ENCODE data around the gene MRPL40. TPM values are rescaled to one million over a fixed set of nuclear protein-coding genes. Genes with fewer than 3 reads are reported as not detected.

Gene MRPL40
- total and polyA plus RNA-seq, 2 of the 13 experiments (the other 11 are each of a cell fraction or from before 2014, with no cell fraction given) = 42.7 to 79.7 TPM

DNA sequence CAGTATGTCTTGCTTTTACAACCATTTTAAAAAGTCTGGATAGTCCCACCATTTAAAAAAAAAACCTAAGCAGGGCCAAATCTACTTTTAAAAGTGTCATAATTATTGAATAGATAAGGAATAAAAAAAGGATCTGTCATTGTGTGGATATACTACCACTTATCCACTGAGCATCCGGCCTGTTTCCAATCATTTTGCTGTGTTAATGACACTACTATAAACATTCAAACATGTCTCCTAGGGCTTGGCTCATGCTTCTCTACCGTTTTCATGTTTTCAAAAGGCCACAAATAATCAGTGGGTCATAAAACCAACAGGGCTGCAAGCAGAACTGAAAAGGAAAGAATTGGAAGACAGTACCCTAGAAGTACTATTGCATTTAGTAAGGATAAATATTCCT lies 27.7 kb downstream of the MRPL40 start:
- in situ Hi-C loops (cut with HindIII; ENCODE audit: extremely low pct_ligation_motif_present, low pct_unique_long_range_greater_than_20kb) (no loop called here), intact Hi-C loops (cut with micrococcal nuclease; ENCODE audit: unreplicated experiment) (no loop called here)
- BruUV-seq (replicated peaks) = no TSS peak
- Histone ChIP-seq H3K9me3 (ENCODE audit: low read length) (no peaks in the 10 kb centered on the region), H3K4me2 (ENCODE audit: low read depth, low read length) (no peak overlapping the region), H3K27ac (ENCODE audit: extremely low read length, insufficient read depth, low read length) (no peak overlapping the region), H3K36me3 (replicated peaks in 1 of 2; ENCODE audit: control insufficient read depth in 1 of 2, insufficient read depth in 2 of 2, low read length in 2 of 2) (peaks cover 21 to 47% of the 10 kb centered on the region in 2 experiments; a peak in 4 of 5 replicates), H3K4me1 (ENCODE audit: insufficient read depth, low read length) (no peaks in the 10 kb centered on the region), H3K4me3 (replicated peaks in 1 of 3; ENCODE audit: insufficient read depth in 1 of 3, low read depth in 2 of 3, low read length in 3 of 3) (no peak overlapping the region), H4K20me1 (ENCODE audit: insufficient read depth, low read length) (no peaks in the 10 kb centered on the region), H2AFZ (ENCODE audit: low read length) (no peak overlapping the region), H3K79me2 (ENCODE audit: insufficient read depth, low read length) (no peaks in the 10 kb centered on the region), H3K27me3 (ENCODE audit: control insufficient read depth in 1 of 2, insufficient read depth in 2 of 2, low read length in 2 of 2) (no peaks in the 10 kb centered on the region), H3K9ac (ENCODE audit: insufficient read depth, low read depth, low read length) (no peak overlapping the region)
- WGBS (ENCODE audit: low lambda C conversion rate) = 92% methylated on average over 2 of the region's 2 CpGs
- DNase-seq (ENCODE audit: low spot score) = no peak
- ChIA-PET POLR2A (no interaction called here), CTCF (ENCODE audit: low intra/inter-chr PET ratio, low total read pairs) (no interaction called here)
- no peak for TF ChIP-seq ZBTB33 (CRISPR knock-in tag; IDR thresholded peaks at IDR 0.05)
- no peak for TF ChIP-seq NCOA2 (CRISPR knock-in tag; IDR thresholded peaks at IDR 0.05)
- TF ChIP-seq ZNF207 (IDR thresholded peaks at IDR 0.05; ENCODE audit: borderline replicate concordance) = no peak
- TF ChIP-seq PHF20 (CRISPR knock-in tag; IDR thresholded peaks at IDR 0.05) = no peak
- no peak for TF ChIP-seq IRF2 (CRISPR knock-in tag; IDR thresholded peaks at IDR 0.05)
- TF ChIP-seq SOX13 (IDR thresholded peaks at IDR 0.05) = no peak
- no peak for TF ChIP-seq SOX13 (CRISPR knock-in tag; conservative IDR thresholded peaks at IDR 0.05 in 1 of 2, IDR thresholded peaks at IDR 0.05 in 1 of 2)
- TF ChIP-seq ZBTB7A (CRISPR knock-in tag; IDR thresholded peaks at IDR 0.05) = no peak
- TF ChIP-seq HNF4A (CRISPR knock-in tag; IDR thresholded peaks at IDR 0.05) = no peak
- no peak for FAIRE-seq
- no peak for ATAC-seq
